ENCODE measurements around the gene CELA2A. TPM values are rescaled to one million over a fixed set of nuclear protein-coding genes. Genes with fewer than 3 reads are reported as not detected.
"Not testable (repeated sequence)": the region's sequence is repeated elsewhere in the genome, so short reads cannot be mapped to it uniquely, and the experiment has no call there.

The CELA2A gene
- total and polyA plus RNA-seq, 2 donors (not counting 3 experiments of a cell fraction or from before 2014, with no cell fraction given): not detected

GRCh38 chr1:15483971-15484370 is 27.4 kb downstream of the CELA2A start:
- Histone ChIP-seq H3K4me2 (ENCODE audit: insufficient read depth, low read length) (no peak overlapping the region), H3K9ac (replicated peaks; ENCODE audit: extremely low read depth, insufficient read depth, low read length) (no peak overlapping the region), H4K20me1 (replicated peaks; ENCODE audit: control insufficient read depth, extremely low read depth, insufficient read depth, low read length) (no peaks in the 10 kb centered on the region), H3K27me3 (ENCODE audit: control insufficient read depth in 2 of 2, insufficient read depth in 2 of 2, low read length in 2 of 2) (no peaks in the 10 kb centered on the region), H3K27ac (ENCODE audit: insufficient read depth, low read depth, low read length) (no peak overlapping the region), H3K4me1 (ENCODE audit: control insufficient read depth, extremely low read depth, insufficient read depth, low read length) (no peaks in the 10 kb centered on the region), H2AFZ (ENCODE audit: low read depth, low read length) (no peak overlapping the region), H3K36me3 (ENCODE audit: control insufficient read depth in 2 of 2, extremely low read depth in 1 of 2, insufficient read depth in 2 of 2, low read length in 2 of 2) (no peaks in the 10 kb centered on the region), H3K9me3 (replicated peaks; ENCODE audit: control insufficient read depth, insufficient read depth, low read length) (no peaks in the 10 kb centered on the region), H3K4me3 (replicated peaks in 1 of 3; ENCODE audit: insufficient read depth in 1 of 3, low read depth in 1 of 3, low read length in 3 of 3) (no peak overlapping the region), H3K79me2 (ENCODE audit: control insufficient read depth, insufficient read depth, low read length) (no peaks in the 10 kb centered on the region), H3K9me1 (replicated peaks; ENCODE audit: control insufficient read depth, extremely low read depth, insufficient read depth, low read length) (no peaks in the 10 kb centered on the region)
- POLR2A ChIA-PET: no interaction called here
- FAIRE-seq: no peak
- no peak for DNase-seq (ENCODE audit: low read depth, low spot score)
- BruUV-seq (replicated peaks): no TSS peak
- intact Hi-C loops (cut with micrococcal nuclease) (no loop called here), dilution Hi-C loops (cut with MboI; ENCODE audit: extremely low pct_ligation_motif_present, low sequenced_read_pairs) (no loop called here)
- CTCF ChIA-PET: no interaction called here
- TF ChIP-seq MAX (IDR thresholded peaks at IDR 0.05; ENCODE audit: insufficient read depth, insufficient read length): no peak
- no peak for TF ChIP-seq JUN (IDR thresholded peaks at IDR 0.05; ENCODE audit: borderline replicate concordance, insufficient read depth, insufficient read length, low read depth)
- TF ChIP-seq POLR2AphosphoS5 (IDR thresholded peaks at IDR 0.05; ENCODE audit: insufficient read depth, low read depth, low read length): no peak
- TF ChIP-seq GATA2 (IDR thresholded peaks at IDR 0.05; ENCODE audit: insufficient read depth, insufficient read length, low read depth, low read length): no peak
- TF ChIP-seq MYC (IDR thresholded peaks at IDR 0.05; ENCODE audit: low read depth, low read length): no peak
- TF ChIP-seq FOS (IDR thresholded peaks at IDR 0.05; ENCODE audit: borderline replicate concordance, insufficient read depth, low read length): no peak
- no peak for TF ChIP-seq EZH2 (IDR thresholded peaks at IDR 0.05; ENCODE audit: borderline replicate concordance, low read depth, low read length, severe bottlenecking)
- TF ChIP-seq, protein P1, sequence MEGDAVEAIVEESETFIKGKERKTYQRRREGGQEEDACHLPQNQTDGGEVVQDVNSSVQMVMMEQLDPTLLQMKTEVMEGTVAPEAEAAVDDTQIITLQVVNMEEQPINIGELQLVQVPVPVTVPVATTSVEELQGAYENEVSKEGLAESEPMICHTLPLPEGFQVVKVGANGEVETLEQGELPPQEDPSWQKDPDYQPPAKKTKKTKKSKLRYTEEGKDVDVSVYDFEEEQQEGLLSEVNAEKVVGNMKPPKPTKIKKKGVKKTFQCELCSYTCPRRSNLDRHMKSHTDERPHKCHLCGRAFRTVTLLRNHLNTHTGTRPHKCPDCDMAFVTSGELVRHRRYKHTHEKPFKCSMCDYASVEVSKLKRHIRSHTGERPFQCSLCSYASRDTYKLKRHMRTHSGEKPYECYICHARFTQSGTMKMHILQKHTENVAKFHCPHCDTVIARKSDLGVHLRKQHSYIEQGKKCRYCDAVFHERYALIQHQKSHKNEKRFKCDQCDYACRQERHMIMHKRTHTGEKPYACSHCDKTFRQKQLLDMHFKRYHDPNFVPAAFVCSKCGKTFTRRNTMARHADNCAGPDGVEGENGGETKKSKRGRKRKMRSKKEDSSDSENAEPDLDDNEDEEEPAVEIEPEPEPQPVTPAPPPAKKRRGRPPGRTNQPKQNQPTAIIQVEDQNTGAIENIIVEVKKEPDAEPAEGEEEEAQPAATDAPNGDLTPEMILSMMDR (IDR thresholded peaks at IDR 0.05; ENCODE audit: extremely low read depth in 1 of 2, insufficient read depth in 1 of 2, low read depth in 1 of 2, low read length in 2 of 2): no peak
- no peak for TF ChIP-seq POLR2A (IDR thresholded peaks at IDR 0.05; ENCODE audit: low read depth, low read length)

DNA sequence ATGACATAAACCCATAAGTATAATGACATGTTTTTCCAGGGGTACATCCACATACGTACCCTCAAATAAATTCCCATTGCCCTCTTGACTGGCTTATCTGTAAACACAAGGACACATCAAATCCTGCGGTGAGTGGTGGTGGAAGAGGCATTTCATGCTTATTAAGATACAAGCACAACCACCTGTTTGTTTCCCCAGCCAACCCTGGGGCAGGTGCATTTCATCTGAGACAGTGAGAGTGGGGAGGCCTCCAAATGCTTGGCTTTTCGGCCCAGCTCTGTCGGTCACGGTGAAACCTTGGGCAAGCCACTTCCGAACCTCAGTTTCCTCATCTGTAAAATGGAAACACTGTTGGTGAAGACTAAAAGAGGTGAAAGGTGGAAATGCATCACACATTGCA is 27.9 kb downstream of the CELA2A start:
- H3K79me2 ChIP-seq (ENCODE audit: control insufficient read depth, insufficient read depth, low read length); dilution Hi-C loops (cut with MboI; ENCODE audit: extremely low pct_ligation_motif_present, low sequenced_read_pairs); DNase-seq (ENCODE audit: low read depth, low spot score); FAIRE-seq; H4K20me1 ChIP-seq (replicated peaks; ENCODE audit: control insufficient read depth, extremely low read depth, insufficient read depth, low read length); H3K27ac ChIP-seq (ENCODE audit: insufficient read depth, low read depth, low read length); H3K9me3 ChIP-seq (replicated peaks; ENCODE audit: control insufficient read depth, insufficient read depth, low read length); BruUV-seq (replicated peaks); H3K27me3 ChIP-seq (ENCODE audit: control insufficient read depth in 2 of 2, insufficient read depth in 2 of 2, low read length in 2 of 2); H2AFZ ChIP-seq (ENCODE audit: low read depth, low read length); H3K4me2 ChIP-seq (ENCODE audit: insufficient read depth, low read length); H3K9ac ChIP-seq (replicated peaks; ENCODE audit: extremely low read depth, insufficient read depth, low read length); H3K36me3 ChIP-seq (ENCODE audit: control insufficient read depth in 2 of 2, extremely low read depth in 1 of 2, insufficient read depth in 2 of 2, low read length in 2 of 2); CTCF ChIA-PET; POLR2A ChIA-PET; intact Hi-C loops (cut with micrococcal nuclease); H3K4me1 ChIP-seq (ENCODE audit: control insufficient read depth, extremely low read depth, insufficient read depth, low read length); H3K4me3 ChIP-seq (replicated peaks in 1 of 3; ENCODE audit: insufficient read depth in 1 of 3, low read depth in 1 of 3, low read length in 3 of 3); H3K9me1 ChIP-seq (replicated peaks; ENCODE audit: control insufficient read depth, extremely low read depth, insufficient read depth, low read length): not testable (repeated sequence)

All from endothelial cell of umbilical vein (primary cell).